ACHN (cell line): Measurements from ENCODE around the gene MFSD12.

Experiments
- DNase-seq: peaks from one replicate; pipeline ENCODE4 v3.0.0-alpha.2; 2015
- in situ Hi-C: cut with HindIII; loops from 2 replicates; pipeline ENCODE4 v1.10.0; 2017; ENCODE audit warnings: low sequenced_read_pairs, low pct_ligation_motif_present, low pct_unique_long_range_greater_than_20kb

MFSD12 gene

GRCh38 chr19:3543150-3544057 lies 14.0 kb downstream of the MFSD12 start:
- DNase-seq = no peak
- in situ Hi-C loops = no loop called here

GRCh38 chr19:3539756-3540118 lies 17.6 kb downstream of the MFSD12 start:
- in situ Hi-C loops = no loop called here

GRCh38 chr19:3538965-3539755 lies 18.2 kb downstream of the MFSD12 start, which contains the start of gene TEKTIP1:
TSS of gene TEKTIP1 (plus strand) at chr19:3539174. CDS start at chr19:3539178, 4 bp downstream.
- in situ Hi-C loops = no loop called here
- DNase-seq = no peak

More at GRCh38 chr19:3539756-3540118, 17.6 kb downstream of the MFSD12 start:
- DNase-seq = no peak

- in situ Hi-C loops = no loop called here
- no peak for DNase-seq
Measured at GRCh38 chr19:3538258-3538929, 19.0 kb downstream of the MFSD12 start.

- DNase-seq = no peak
- in situ Hi-C loops = no loop called here
Measured at GRCh38 chr19:3537438-3538240, 19.7 kb downstream of the MFSD12 start.

GRCh38 chr19:3537101-3537437 lies 20.3 kb downstream of the MFSD12 start:
- DNase-seq = no peak
- in situ Hi-C loops = no loop called here

- no peak for DNase-seq
- in situ Hi-C loops = no loop called here
Measured at GRCh38 chr19:3536429-3537100, 20.8 kb downstream of the MFSD12 start.

- in situ Hi-C loops = no loop called here
- no peak for DNase-seq
Measured at GRCh38 chr19:3535981-3536380, 21.4 kb downstream of the MFSD12 start.

GRCh38 chr19:3535563-3535965 lies 21.8 kb downstream of the MFSD12 start:
- DNase-seq = no peak
- in situ Hi-C loops = no loop called here

GRCh38 chr19:3535235-3535535 lies 22.2 kb downstream of the MFSD12 start:
- no peak for DNase-seq
- in situ Hi-C loops = no loop called here

GRCh38 chr19:3534375-3535234 lies 22.8 kb downstream of the MFSD12 start:
- in situ Hi-C loops = no loop called here
- DNase-seq = no peak

- in situ Hi-C loops = no loop called here
- DNase-seq = no peak
Measured at GRCh38 chr19:3533563-3534216, 23.7 kb downstream of the MFSD12 start.

- in situ Hi-C loops = no loop called here
- DNase-seq = no peak
Measured at GRCh38 chr19:3533033-3533432, 24.4 kb downstream of the MFSD12 start.

- DNase-seq = no peak
- in situ Hi-C loops = no loop called here
Measured at GRCh38 chr19:3532154-3532786, 25.1 kb downstream of the MFSD12 start.

GRCh38 chr19:3531716-3532115 lies 25.7 kb downstream of the MFSD12 start:
- in situ Hi-C loops = no loop called here
- DNase-seq = no peak

- DNase-seq = no peak
- in situ Hi-C loops = no loop called here
Measured at GRCh38 chr19:3530389-3530788, 27.0 kb downstream of the MFSD12 start.
